C4-2B (cell line): ENCODE data around the gene DEFB123.

ENCODE experiments used
- CTCF ChIP-seq: fragments of 450-650 bp; conservative IDR thresholded peaks from 2 replicates; pipeline ENCODE4 v1.5.1; 2017; ENCODE audit warnings: mild to moderate bottlenecking
- ZFX ChIP-seq: fragments of 450-650 bp; IDR thresholded peaks from 2 replicates; pipeline ENCODE4 v1.6.1; 2017

- TF ChIP-seq CTCF (peak; percentile 65), ZFX (no peak)
Measured at GRCh38 chr20:31440012-31440659, at the start of gene DEFB123.
